ENCODE data around the gene BRSK2. TPM values are rescaled to one million over a fixed set of nuclear protein-coding genes. Genes with fewer than 3 reads are reported as not detected.

BRSK2 gene
- total and polyA plus RNA-seq, 12 donors = 0.13 to 2.3 (median 0.44) TPM; not detected in 1

GRCh38 chr11:1458340-1459218, 68.8 kb downstream of the BRSK2 start:
- TF ChIP-seq CTCF (IDR thresholded peaks at IDR 0.05) = peak in 7 of 9 donors; percentile 18 to 45 (median 32)
- no peak overlapping the region for H3K27ac ChIP-seq
- H3K36me3 ChIP-seq = peaks cover 0 to 10% (median 0%) of the 10 kb centered on the region in 9 donors
- WGBS, 2 donors = 35 to 43% methylated on average over 18 of the region's 18 CpGs
- no peaks in the 10 kb centered on the region for H3K9me3 ChIP-seq
- no peak overlapping the region for H3K4me3 ChIP-seq
- no peaks in the 10 kb centered on the region for H3K27me3 ChIP-seq
- intact Hi-C loops (cut with DNase I) = loop anchor here in 5 of 10 donors (5.0 to 10.0 kb wide), 2 partner anchors 56 to 59 kb away; no protein-coding TSS in a partner anchor
- ATAC-seq (peak in 7 of 8 donors; percentile 36 to 70 (median 50)), DNase-seq (peak; percentile 49 to 71)
- H3K4me1 ChIP-seq = peaks cover 0 to 14% (median 2%) of the 10 kb centered on the region in 9 donors

- Histone ChIP-seq H3K27me3 (no peaks in the 10 kb centered on the region), H3K27ac (peak overlapping the region in 2 of 10 donors; percentile 15 to 23), H3K9me3 (peaks cover 0 to 5% (median 0%) of the 10 kb centered on the region in 11 donors), H3K4me1 (peaks cover 0 to 12% (median 0%) of the 10 kb centered on the region in 9 donors), H3K36me3 (peaks cover 0 to 10% (median 0%) of the 10 kb centered on the region in 9 donors), H3K4me3 (no peak overlapping the region)
- ATAC-seq (peak in 4 of 8 donors; percentile 2 to 15 (median 6)), DNase-seq (no peak)
- 75 to 83% methylated on average over 14 of the region's 14 CpGs for whole genome bisulfite sequencing, 2 donors
- intact Hi-C loops (cut with DNase I) = loop anchor here in 5 of 10 donors (5.0 to 10.0 kb wide), 2 partner anchors 56 to 58 kb away; no protein-coding TSS in a partner anchor
- TF ChIP-seq CTCF (IDR thresholded peaks at IDR 0.05) = no peak
These were observed 69.5 kb downstream of the BRSK2 start for GRCh38 chr11:1459219-1459575.

GRCh38 chr11:1459764-1460395, 70.1 kb downstream of the BRSK2 start:
- ATAC-seq (no peak), DNase-seq (no peak)
- H3K9me3 ChIP-seq = peaks cover 0 to 8% (median 0%) of the 10 kb centered on the region in 11 donors
- H3K4me1 ChIP-seq = peaks cover 0 to 12% (median 0%) of the 10 kb centered on the region in 9 donors
- H3K4me3 ChIP-seq = no peak overlapping the region
- H3K36me3 ChIP-seq = peaks cover 0 to 11% (median 0%) of the 10 kb centered on the region in 9 donors
- no peaks in the 10 kb centered on the region for H3K27me3 ChIP-seq
- H3K27ac ChIP-seq = peak overlapping the region in 5 of 10 donors; percentile 15 to 39 (median 27)
- intact Hi-C loops (cut with DNase I) = loop anchor here in 5 of 10 donors (5.0 to 10.0 kb wide), 2 partner anchors 55 to 57 kb away; no protein-coding TSS in a partner anchor
- WGBS, 2 donors = 69 to 72% methylated on average over 26 to 29 of the region's 29 CpGs
- no peak for TF ChIP-seq CTCF (IDR thresholded peaks at IDR 0.05)

- peaks cover 0 to 12% (median 0%) of the 10 kb centered on the region in 9 donors for H3K4me1 ChIP-seq
- ATAC-seq = peak in 4 of 8 donors; percentile 9 to 30 (median 15)
- 76 to 82% methylated on average over 33 to 44 of the region's 44 CpGs for WGBS, 2 donors
- peak overlapping the region in 1 of 10 donors; percentile 22 for H3K4me3 ChIP-seq
- no peak for DNase-seq
- H3K27ac ChIP-seq = peak overlapping the region in 4 of 10 donors; percentile 7 to 23 (median 14)
- peaks cover 0 to 17% (median 0%) of the 10 kb centered on the region in 9 donors for H3K36me3 ChIP-seq
- TF ChIP-seq CTCF (IDR thresholded peaks at IDR 0.05) = no peak
- peaks cover 0 to 8% (median 0%) of the 10 kb centered on the region in 11 donors for H3K9me3 ChIP-seq
- intact Hi-C loops (cut with DNase I) = no loop called here
- H3K27me3 ChIP-seq = no peaks in the 10 kb centered on the region
These were observed 70.8 kb downstream of the BRSK2 start for GRCh38 chr11:1460396-1460985.

Data from heart right ventricle (tissue), 16 donors.